Tibial nerve (tissue), 4 donors: ENCODE measurements around the gene GUCY2C. TPM values are rescaled to one million over a fixed set of nuclear protein-coding genes. Genes with fewer than 3 reads are reported as not detected.

Experiments
- DNase-seq, 2 donors: peaks; one replicate each; pipeline ENCODE4 v3.0.0-alpha.2; 2019; ENCODE audit warnings: low spot score in 2 of 2
- H3K27ac ChIP-seq, 4 donors: fragments of 200-600 bp; sonication (generic) in 3 of 4; one replicate each; pipeline ENCODE4 v1.5.1; 2017 to 2019; ENCODE audit warnings: mild to moderate bottlenecking in 1 of 4
- H3K27me3 ChIP-seq, 2 donors: fragments of 200-600 bp; sonication (generic) in 1 of 2; one replicate each; pipeline versions ENCODE4 v1.5.1 to v1.6.0; 2017 to 2019
- H3K36me3 ChIP-seq, 3 donors: fragments of 200-600 bp; sonication (generic); one replicate each; pipeline ENCODE4 v1.5.1; 2018 to 2019
- H3K4me1 ChIP-seq, 4 donors: fragments of 200-600 bp; sonication (generic) in 3 of 4; one replicate each; pipeline ENCODE4 v1.5.1; 2017 to 2019
- H3K4me3 ChIP-seq, 4 donors: fragments of 200-600 bp; sonication (generic) in 3 of 4; one replicate each; pipeline ENCODE4 v1.5.1; 2017 to 2019; ENCODE audit warnings: mild to moderate bottlenecking in 1 of 4, moderate library complexity in 1 of 4
- H3K9me3 ChIP-seq, 4 donors: fragments of 200-600 bp; sonication (generic) in 3 of 4; one replicate each; pipeline ENCODE4 v1.5.1; 2017 to 2019
- EP300 ChIP-seq, 2 donors: sonication (generic); formaldehyde crosslinking; IDR thresholded peaks; one replicate each; pipeline ENCODE4 v1.6.1; 2017; ENCODE audit warnings: antibody characterized with exemption in 2 of 2, mild to moderate bottlenecking in 1 of 2
- POLR2A ChIP-seq, 2 donors: fragments of 450-650 bp; IDR thresholded peaks; one replicate each; pipeline ENCODE4 v1.6.1; 2017; ENCODE audit warnings: antibody characterized with exemption in 2 of 2, mild to moderate bottlenecking in 2 of 2, moderate library complexity in 2 of 2
- WGBS, 2 donors: methylation state at CpG; one replicate each; pipeline ENCODE4 v1.1.5; 2018; 5-methylcytosine and 5-hydroxymethylcytosine counted together
- total RNA-seq, 4 donors: library from RNA; depleted of rRNA; stranded (reverse); fragments of >200 nt; gene quantifications; one replicate each; pipeline ENCODE4 v1.1.0, GENCODE V29; 2016
- TF ChIP-seq, protein P1 (sequence below), 5 experiments: fragments of 200-600 bp in 3 of 5; fragments of 450-650 bp in 2 of 5; sonication (generic) in 3 of 5; IDR thresholded peaks; one replicate each; pipeline ENCODE4 v1.5.1; 2016 to 2019; ENCODE audit warnings: antibody characterized with exemption in 5 of 5, mild to moderate bottlenecking in 3 of 5, moderate library complexity in 2 of 5

The GUCY2C gene
- total RNA-seq, 4 donors from 2014 or later = not detected

DNA sequence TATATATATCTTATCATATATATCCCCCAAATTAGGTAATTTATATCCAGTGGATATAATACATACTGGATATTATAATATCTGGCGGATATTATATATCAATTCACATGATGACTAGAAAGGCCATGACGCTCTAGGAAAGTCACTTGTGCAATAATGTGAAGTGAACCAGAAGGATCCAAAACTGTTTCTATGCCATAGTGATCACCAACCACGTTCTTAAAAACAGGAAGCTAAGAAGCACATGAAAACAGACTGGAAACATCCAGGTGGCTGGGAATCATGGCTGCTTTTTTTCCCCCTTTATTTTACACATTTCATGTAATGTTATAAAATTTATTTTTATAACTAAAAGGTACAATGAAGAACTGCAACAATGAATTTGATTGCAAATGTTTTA lies 1.4 kb downstream of the GUCY2C start:
- H3K4me1 ChIP-seq = no peaks in the 10 kb centered on the region

DNA sequence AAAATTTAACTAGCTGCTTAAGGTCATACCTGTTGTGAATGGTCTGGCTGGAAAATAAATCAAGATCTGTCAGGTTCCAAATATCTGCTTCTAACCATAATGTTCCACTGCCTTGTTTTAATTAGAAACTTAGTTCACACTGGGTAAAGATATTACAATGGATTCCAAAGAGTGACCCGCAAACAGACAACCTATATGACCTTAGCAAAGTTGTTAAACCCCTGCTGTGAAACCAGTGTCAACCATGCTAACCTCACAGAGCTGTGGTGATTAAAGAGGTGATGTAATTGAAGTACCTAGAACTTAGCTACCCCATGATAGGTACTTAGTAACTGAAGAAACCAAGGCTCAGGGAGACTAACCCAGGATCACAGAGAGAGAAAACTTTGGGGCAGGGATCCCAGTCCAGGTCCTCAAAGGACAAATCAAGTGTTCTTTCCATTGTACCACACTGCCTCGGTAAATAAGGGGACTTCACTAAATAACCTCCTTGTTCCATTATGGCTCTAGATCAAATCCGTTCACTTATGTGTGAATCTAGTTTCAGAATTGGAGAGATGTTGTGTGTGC lies 2.2 kb downstream of the GUCY2C start:
- H3K27ac ChIP-seq = no peak overlapping the region
- 69 to 72% methylated on average over 3 of the region's 3 CpGs for WGBS, 2 donors
- H3K27me3 ChIP-seq = no peaks in the 10 kb centered on the region
- no peak for DNase-seq
- H3K4me3 ChIP-seq = no peak overlapping the region
- H3K9me3 ChIP-seq = no peaks in the 10 kb centered on the region
- H3K36me3 ChIP-seq = no peaks in the 10 kb centered on the region
- no peaks in the 10 kb centered on the region for H3K4me1 ChIP-seq
- TF ChIP-seq POLR2A (IDR thresholded peaks at IDR 0.05) = no peak
- TF ChIP-seq, protein P1, sequence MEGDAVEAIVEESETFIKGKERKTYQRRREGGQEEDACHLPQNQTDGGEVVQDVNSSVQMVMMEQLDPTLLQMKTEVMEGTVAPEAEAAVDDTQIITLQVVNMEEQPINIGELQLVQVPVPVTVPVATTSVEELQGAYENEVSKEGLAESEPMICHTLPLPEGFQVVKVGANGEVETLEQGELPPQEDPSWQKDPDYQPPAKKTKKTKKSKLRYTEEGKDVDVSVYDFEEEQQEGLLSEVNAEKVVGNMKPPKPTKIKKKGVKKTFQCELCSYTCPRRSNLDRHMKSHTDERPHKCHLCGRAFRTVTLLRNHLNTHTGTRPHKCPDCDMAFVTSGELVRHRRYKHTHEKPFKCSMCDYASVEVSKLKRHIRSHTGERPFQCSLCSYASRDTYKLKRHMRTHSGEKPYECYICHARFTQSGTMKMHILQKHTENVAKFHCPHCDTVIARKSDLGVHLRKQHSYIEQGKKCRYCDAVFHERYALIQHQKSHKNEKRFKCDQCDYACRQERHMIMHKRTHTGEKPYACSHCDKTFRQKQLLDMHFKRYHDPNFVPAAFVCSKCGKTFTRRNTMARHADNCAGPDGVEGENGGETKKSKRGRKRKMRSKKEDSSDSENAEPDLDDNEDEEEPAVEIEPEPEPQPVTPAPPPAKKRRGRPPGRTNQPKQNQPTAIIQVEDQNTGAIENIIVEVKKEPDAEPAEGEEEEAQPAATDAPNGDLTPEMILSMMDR (IDR thresholded peaks at IDR 0.05) = no peak

More for the DNA sequence above, 1.4 kb downstream of the GUCY2C start:
- H3K36me3 ChIP-seq = no peaks in the 10 kb centered on the region
- no peak overlapping the region for H3K27ac ChIP-seq
- TF ChIP-seq POLR2A (IDR thresholded peaks at IDR 0.05) (no peak), EP300 (IDR thresholded peaks at IDR 0.05) (no peak)
- TF ChIP-seq, protein P1 (IDR thresholded peaks at IDR 0.05) = no peak
- peak overlapping the region in 1 of 4 donors; percentile 9 for H3K4me3 ChIP-seq
- H3K27me3 ChIP-seq = no peaks in the 10 kb centered on the region
- no peak for DNase-seq
- WGBS, 2 donors = 75 to 88% methylated on average over 3 of the region's 3 CpGs
- H3K9me3 ChIP-seq = no peaks in the 10 kb centered on the region

DNA sequence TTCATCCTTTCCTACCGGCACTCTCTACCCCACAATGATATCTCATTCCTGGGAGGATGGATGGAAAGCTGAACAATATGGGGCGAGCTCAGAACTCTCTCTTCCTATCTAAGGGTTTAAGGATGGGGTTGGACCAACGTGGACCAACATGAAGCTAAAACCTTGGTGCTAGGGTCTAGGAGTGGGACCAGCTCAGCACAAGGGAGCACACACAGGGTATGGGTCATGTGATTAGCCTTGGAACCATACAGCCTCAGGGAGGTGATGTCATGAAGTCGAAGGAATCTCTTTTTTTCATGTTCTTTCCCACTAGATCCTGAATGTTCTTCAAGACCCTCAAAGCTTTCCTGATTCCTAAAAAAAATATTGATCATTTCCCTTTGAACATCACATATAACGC lies 3.3 kb downstream of the GUCY2C start:
- Histone ChIP-seq H3K4me3 (no peak overlapping the region), H3K36me3 (no peaks in the 10 kb centered on the region), H3K4me1 (no peaks in the 10 kb centered on the region), H3K27ac (no peak overlapping the region), H3K27me3 (no peaks in the 10 kb centered on the region), H3K9me3 (no peaks in the 10 kb centered on the region)
- DNase-seq = no peak
- WGBS, 2 donors = 80 to 87% methylated on average over 5 of the region's 5 CpGs
- TF ChIP-seq EP300 (IDR thresholded peaks at IDR 0.05) (no peak), POLR2A (IDR thresholded peaks at IDR 0.05) (no peak)
- TF ChIP-seq, protein P1 (IDR thresholded peaks at IDR 0.05) = no peak

DNA sequence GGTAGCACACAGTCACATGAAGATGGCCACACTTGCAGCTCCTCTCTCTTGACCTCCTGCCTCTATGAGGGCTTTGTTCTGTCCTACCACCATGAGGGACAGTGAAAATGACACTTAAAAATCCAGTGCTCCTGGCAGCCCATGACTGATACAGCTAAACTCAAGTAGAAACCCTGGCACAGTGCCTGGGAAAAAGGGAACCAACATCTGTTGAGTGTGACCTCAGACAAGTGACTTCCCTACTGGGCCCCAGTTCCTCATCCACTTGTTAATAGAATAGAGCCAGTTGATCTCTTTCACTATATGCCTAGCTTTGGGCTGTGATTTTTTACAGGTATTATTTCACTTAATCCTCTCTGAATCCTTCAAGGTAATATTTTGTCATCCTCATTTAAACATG lies 4.8 kb downstream of the GUCY2C start:
- TF ChIP-seq EP300 (IDR thresholded peaks at IDR 0.05) (no peak), POLR2A (IDR thresholded peaks at IDR 0.05) (no peak)
- TF ChIP-seq, protein P1 (IDR thresholded peaks at IDR 0.05) = no peak
- Histone ChIP-seq H3K36me3 (no peaks in the 10 kb centered on the region), H3K27me3 (no peaks in the 10 kb centered on the region), H3K27ac (no peak overlapping the region), H3K4me1 (no peaks in the 10 kb centered on the region), H3K9me3 (no peaks in the 10 kb centered on the region), H3K4me3 (no peak overlapping the region)
- DNase-seq = peak; percentile 47 to 73

DNA sequence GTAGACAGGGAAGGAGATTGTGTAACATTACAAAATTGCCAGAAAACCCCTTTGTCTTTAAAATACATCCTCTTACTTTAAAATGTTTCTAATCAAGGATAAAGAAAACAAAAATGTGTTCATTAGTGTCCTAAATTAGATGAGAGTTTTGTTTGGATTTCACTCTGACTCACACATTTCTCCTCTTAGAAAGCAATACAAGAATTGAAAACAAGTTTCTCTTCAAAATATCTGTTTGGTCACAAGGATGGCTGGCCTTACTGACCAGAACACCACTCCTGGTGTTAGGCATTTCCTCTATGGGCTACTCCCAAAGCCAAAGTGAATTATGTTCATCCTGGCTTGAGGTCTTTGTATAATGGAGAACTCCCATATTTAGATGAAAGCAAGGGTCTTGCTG lies 6.4 kb downstream of the GUCY2C start:
- no peaks in the 10 kb centered on the region for H3K27me3 ChIP-seq
- DNase-seq = no peak
- H3K4me3 ChIP-seq = no peak overlapping the region
- no peaks in the 10 kb centered on the region for H3K36me3 ChIP-seq
- no peaks in the 10 kb centered on the region for H3K9me3 ChIP-seq
- H3K4me1 ChIP-seq = no peaks in the 10 kb centered on the region
- TF ChIP-seq EP300 (IDR thresholded peaks at IDR 0.05) (no peak), POLR2A (IDR thresholded peaks at IDR 0.05) (no peak)
- TF ChIP-seq, protein P1 (IDR thresholded peaks at IDR 0.05) = no peak
- no peak overlapping the region for H3K27ac ChIP-seq
